Ovary (tissue), 9 donors: ENCODE results near the gene RALGPS1. TPM values are rescaled to one million over a fixed set of nuclear protein-coding genes. Genes with fewer than 3 reads are reported as not detected.

Experiments
- DNase-seq, 5 donors: peaks; one replicate each; pipeline ENCODE4 v3.0.0-alpha.2; 2019 to 2020
- H3K27ac ChIP-seq, 2 donors: fragments of 200-600 bp; one replicate each; pipeline versions ENCODE4 v1.5.1 to v1.8.0; 2019 to 2022
- H3K27me3 ChIP-seq: fragments of 200-600 bp; one replicate; pipeline ENCODE4 v1.8.0; 2022
- H3K36me3 ChIP-seq: fragments of 200-600 bp; sonication (generic); one replicate; pipeline ENCODE4 v1.5.1; 2019
- H3K4me1 ChIP-seq: one replicate; pipeline ENCODE4 v1.8.1; 2013; ENCODE audit warnings: mild to moderate bottlenecking, moderate library complexity; ENCODE audit not compliant: insufficient read depth
- H3K4me3 ChIP-seq: fragments of 200-600 bp; sonication (generic); one replicate; pipeline ENCODE4 v1.5.1; 2017
- H3K9me3 ChIP-seq, 2 donors: fragments of 200-600 bp in 1 of 2; sonication (generic) in 1 of 2; one replicate each; pipeline versions ENCODE4 v1.5.1 to v1.8.1; 2013 to 2019; ENCODE audit warnings: mild to moderate bottlenecking in 1 of 2, moderate library complexity in 1 of 2
- CTCF ChIP-seq, 3 donors: fragments of 450-650 bp in 2 of 3; fragments of 200-600 bp in 1 of 3; IDR thresholded peaks; one replicate each; pipeline versions ENCODE4 v1.5.1 to v1.8.0; 2016 to 2022; ENCODE audit warnings: antibody characterized with exemption in 3 of 3, mild to moderate bottlenecking in 1 of 3
- EP300 ChIP-seq: sonication (generic); formaldehyde crosslinking; IDR thresholded peaks from one replicate; pipeline ENCODE4 v1.6.1; 2017; ENCODE audit warnings: antibody characterized with exemption
- POLR2A ChIP-seq: fragments of 450-650 bp; IDR thresholded peaks from one replicate; pipeline ENCODE4 v1.6.1; 2017; ENCODE audit warnings: antibody characterized with exemption, mild to moderate bottlenecking, moderate library complexity
- WGBS, 3 donors: extraction: QIAGEN DNeasy Blood & Tissue Kit in 1 of 3; methylation state at CpG; one replicate each; pipeline versions ENCODE4 v1.1.5 to v1.1.7; 2013 to 2017; 5-methylcytosine and 5-hydroxymethylcytosine counted together
- intact Hi-C, 4 donors: fragments of 100-400 bp; cut with DNase I; formaldehyde crosslinking; loops; one replicate each; pipeline versions ENCODE4 v1.11.0 to v1.15.1; 2022 to 2023
- polyA plus RNA-seq, 2 donors: library from polyadenylated mRNA; stranded (reverse); fragments of 200-250 nt in 1 of 2; fragments of 350-450 nt in 1 of 2; fragmentation: Illumina TruSeq in 1 of 2; extraction: RNeasy Lipid Tissue Mini Kit (QIAGEN cat#74804) in 1 of 2; gene quantifications; one replicate each; pipeline ENCODE4 v1.2.3, GENCODE V29; 2013 to 2014
- total RNA-seq, 7 donors: library from RNA; depleted of rRNA in 2 of 7; stranded (reverse); fragments of >200 nt in 2 of 7; fragmentation: NEBNext Ultra II Directional in 3 of 7; extraction: Animal tissue kit (Norgen Biotek cat#: 25700) in 3 of 7; gene quantifications; one replicate each; pipeline versions ENCODE4 v1.1.0 to v1.2.4, GENCODE V29; 2016 to 2023
- donor health status: DM: no; HTN: no; CAD: no; lungs with moderate emphysema.
- donor health status: DM: no; HTN: no; CAD: no.
- donor health status: Bipolar disorder and iron deficiency.
- donor health status: DM: yes; HTN: yes; CAD: no.
- donor health status: DM: no; HTN: no; CAD: no.
- donor health status: DM: yes; HTN: yes; CAD: no.

RALGPS1 gene
- total and polyA plus RNA-seq, 9 donors: 2.3 to 13.1 (median 6.9) TPM

GRCh38 chr9:127011772-127012171 is 97.2 kb downstream of the RALGPS1 start:
- 69 to 87% (median 84%) methylated on average over 6 of the region's 6 CpGs for WGBS, 3 donors
- Histone ChIP-seq H3K4me3 (no peak overlapping the region), H3K4me1 (peaks cover 1% of the 10 kb centered on the region), H3K9me3 (no peaks in the 10 kb centered on the region), H3K36me3 (no peaks in the 10 kb centered on the region), H3K27me3 (no peaks in the 10 kb centered on the region), H3K27ac (no peak overlapping the region)
- intact Hi-C loops: no loop called here
- no peak for DNase-seq
- TF ChIP-seq EP300: no peak
- TF ChIP-seq CTCF (IDR thresholded peaks at IDR 0.05): no peak
- no peak for TF ChIP-seq POLR2A

GRCh38 chr9:127012250-127012649 is 97.7 kb downstream of the RALGPS1 start:
- Histone ChIP-seq H3K9me3 (no peaks in the 10 kb centered on the region), H3K4me1 (peaks cover 1% of the 10 kb centered on the region), H3K27me3 (no peaks in the 10 kb centered on the region), H3K36me3 (no peaks in the 10 kb centered on the region), H3K27ac (no peak overlapping the region), H3K4me3 (no peak overlapping the region)
- intact Hi-C loops: no loop called here
- DNase-seq: no peak
- TF ChIP-seq CTCF (IDR thresholded peaks at IDR 0.05): no peak
- TF ChIP-seq EP300: no peak
- TF ChIP-seq POLR2A: no peak
- 87 to 94% (median 89%) methylated on average over 6 of the region's 6 CpGs for WGBS, 3 donors

GRCh38 chr9:127013597-127013996 is 99.0 kb downstream of the RALGPS1 start:
- H3K4me1 ChIP-seq: peaks cover 1% of the 10 kb centered on the region
- intact Hi-C loops: no loop called here
- H3K9me3 ChIP-seq: no peaks in the 10 kb centered on the region
- TF ChIP-seq POLR2A: no peak
- no peak for TF ChIP-seq CTCF (IDR thresholded peaks at IDR 0.05)
- TF ChIP-seq EP300: no peak
- 89 to 95% (median 93%) methylated on average over 5 of the region's 5 CpGs for WGBS, 3 donors
- H3K27me3 ChIP-seq: no peaks in the 10 kb centered on the region
- no peaks in the 10 kb centered on the region for H3K36me3 ChIP-seq
- H3K4me3 ChIP-seq: no peak overlapping the region
- DNase-seq: no peak
- no peak overlapping the region for H3K27ac ChIP-seq

GRCh38 chr9:127014216-127014909 is 99.8 kb downstream of the RALGPS1 start:
- Histone ChIP-seq H3K27me3 (no peaks in the 10 kb centered on the region), H3K4me1 (peaks cover 1% of the 10 kb centered on the region), H3K27ac (no peak overlapping the region), H3K4me3 (no peak overlapping the region), H3K9me3 (no peaks in the 10 kb centered on the region), H3K36me3 (no peaks in the 10 kb centered on the region)
- TF ChIP-seq EP300 (no peak), POLR2A (no peak), CTCF (IDR thresholded peaks at IDR 0.05) (no peak)
- intact Hi-C loops: no loop called here
- WGBS, 3 donors: 52 to 60% (median 55%) methylated on average over 4 of the region's 4 CpGs
- no peak for DNase-seq
